ENCODE results near the gene ADCY5.

Gene ADCY5

GRCh38 chr3:123326531-123326930, 122.4 kb downstream of the ADCY5 start:
- Histone ChIP-seq H3K4me3 (ENCODE audit: low read length in 2 of 2) (no peak overlapping the region), H3K9ac (ENCODE audit: low read length in 2 of 2) (no peak overlapping the region), H3K27me3 (ENCODE audit: control insufficient read depth in 1 of 2, insufficient read depth in 2 of 2, low read length in 2 of 2) (no peaks in the 10 kb centered on the region), H3K27ac (ENCODE audit: low read length) (peak overlapping the region; percentile 41), H3K36me3 (ENCODE audit: control insufficient read depth in 2 of 2, insufficient read depth in 2 of 2, low read length in 2 of 2) (peaks cover 22 to 38% of the 10 kb centered on the region in 2 donors), H3K9me3 (ENCODE audit: control insufficient read depth in 2 of 2, low read length in 2 of 2) (no peaks in the 10 kb centered on the region), H3K4me1 (ENCODE audit: control insufficient read depth, insufficient read depth, low read length) (peaks cover 56% of the 10 kb centered on the region)

- H3K9me3 ChIP-seq (ENCODE audit: control insufficient read depth in 2 of 2, low read length in 2 of 2): no peaks in the 10 kb centered on the region
- H3K27ac ChIP-seq (ENCODE audit: low read length): peak overlapping the region; percentile 66
- H3K9ac ChIP-seq (ENCODE audit: low read length in 2 of 2): no peak overlapping the region
Observed at GRCh38 chr3:123325766-123326256, 123.1 kb downstream of the ADCY5 start.

GRCh38 chr3:123324880-123325765, 123.8 kb downstream of the ADCY5 start:
- Histone ChIP-seq H3K9me3 (ENCODE audit: control insufficient read depth in 2 of 2, low read length in 2 of 2) (no peaks in the 10 kb centered on the region), H3K36me3 (ENCODE audit: control insufficient read depth in 2 of 2, insufficient read depth in 2 of 2, low read length in 2 of 2) (peaks cover 29 to 52% of the 10 kb centered on the region in 2 donors), H3K27me3 (ENCODE audit: control insufficient read depth in 1 of 2, insufficient read depth in 2 of 2, low read length in 2 of 2) (no peaks in the 10 kb centered on the region), H3K9ac (ENCODE audit: low read length in 2 of 2) (no peak overlapping the region), H3K27ac (ENCODE audit: low read length) (peak overlapping the region; percentile 66), H3K4me3 (ENCODE audit: low read length in 2 of 2) (no peak overlapping the region), H3K4me1 (ENCODE audit: control insufficient read depth, insufficient read depth, low read length) (peaks cover 44% of the 10 kb centered on the region)

More at GRCh38 chr3:123325766-123326256, 123.1 kb downstream of the ADCY5 start:
- H3K36me3 ChIP-seq (ENCODE audit: control insufficient read depth in 2 of 2, insufficient read depth in 2 of 2, low read length in 2 of 2): peaks cover 25 to 45% of the 10 kb centered on the region in 2 donors
- H3K27me3 ChIP-seq (ENCODE audit: control insufficient read depth in 1 of 2, insufficient read depth in 2 of 2, low read length in 2 of 2): no peaks in the 10 kb centered on the region
- no peak overlapping the region for H3K4me3 ChIP-seq (ENCODE audit: low read length in 2 of 2)
- peaks cover 48% of the 10 kb centered on the region for H3K4me1 ChIP-seq (ENCODE audit: control insufficient read depth, insufficient read depth, low read length)

- H3K36me3 ChIP-seq (ENCODE audit: control insufficient read depth in 2 of 2, insufficient read depth in 2 of 2, low read length in 2 of 2): peaks cover 32 to 52% of the 10 kb centered on the region in 2 donors
- H3K9ac ChIP-seq (ENCODE audit: low read length in 2 of 2): no peak overlapping the region
- no peak overlapping the region for H3K4me3 ChIP-seq (ENCODE audit: low read length in 2 of 2)
- H3K4me1 ChIP-seq (ENCODE audit: control insufficient read depth, insufficient read depth, low read length): peaks cover 35% of the 10 kb centered on the region
- H3K27ac ChIP-seq (ENCODE audit: low read length): peak overlapping the region; percentile 66
- no peaks in the 10 kb centered on the region for H3K9me3 ChIP-seq (ENCODE audit: control insufficient read depth in 2 of 2, low read length in 2 of 2)
- H3K27me3 ChIP-seq (ENCODE audit: control insufficient read depth in 1 of 2, insufficient read depth in 2 of 2, low read length in 2 of 2): no peaks in the 10 kb centered on the region
Observed at GRCh38 chr3:123323781-123324180, 125.1 kb downstream of the ADCY5 start.

GRCh38 chr3:123322866-123323265, 126.0 kb downstream of the ADCY5 start:
- Histone ChIP-seq H3K36me3 (ENCODE audit: control insufficient read depth in 2 of 2, insufficient read depth in 2 of 2, low read length in 2 of 2) (peaks cover 38 to 52% of the 10 kb centered on the region in 2 donors), H3K27ac (ENCODE audit: low read length) (peak overlapping the region; percentile 18), H3K9me3 (ENCODE audit: control insufficient read depth in 2 of 2, low read length in 2 of 2) (no peaks in the 10 kb centered on the region), H3K9ac (ENCODE audit: low read length in 2 of 2) (no peak overlapping the region), H3K4me1 (ENCODE audit: control insufficient read depth, insufficient read depth, low read length) (peaks cover 27% of the 10 kb centered on the region), H3K4me3 (ENCODE audit: low read length in 2 of 2) (no peak overlapping the region), H3K27me3 (ENCODE audit: control insufficient read depth in 1 of 2, insufficient read depth in 2 of 2, low read length in 2 of 2) (no peaks in the 10 kb centered on the region)

- Histone ChIP-seq H3K4me1 (ENCODE audit: control insufficient read depth, insufficient read depth, low read length) (peaks cover 25% of the 10 kb centered on the region), H3K4me3 (ENCODE audit: low read length in 2 of 2) (no peak overlapping the region), H3K9ac (ENCODE audit: low read length in 2 of 2) (no peak overlapping the region), H3K27me3 (ENCODE audit: control insufficient read depth in 1 of 2, insufficient read depth in 2 of 2, low read length in 2 of 2) (no peaks in the 10 kb centered on the region), H3K27ac (ENCODE audit: low read length) (peak overlapping the region; percentile 41), H3K9me3 (ENCODE audit: control insufficient read depth in 2 of 2, low read length in 2 of 2) (no peaks in the 10 kb centered on the region), H3K36me3 (ENCODE audit: control insufficient read depth in 2 of 2, insufficient read depth in 2 of 2, low read length in 2 of 2) (peaks cover 38 to 50% of the 10 kb centered on the region in 2 donors)
Observed at GRCh38 chr3:123321806-123322205, 127.1 kb downstream of the ADCY5 start.

DNA sequence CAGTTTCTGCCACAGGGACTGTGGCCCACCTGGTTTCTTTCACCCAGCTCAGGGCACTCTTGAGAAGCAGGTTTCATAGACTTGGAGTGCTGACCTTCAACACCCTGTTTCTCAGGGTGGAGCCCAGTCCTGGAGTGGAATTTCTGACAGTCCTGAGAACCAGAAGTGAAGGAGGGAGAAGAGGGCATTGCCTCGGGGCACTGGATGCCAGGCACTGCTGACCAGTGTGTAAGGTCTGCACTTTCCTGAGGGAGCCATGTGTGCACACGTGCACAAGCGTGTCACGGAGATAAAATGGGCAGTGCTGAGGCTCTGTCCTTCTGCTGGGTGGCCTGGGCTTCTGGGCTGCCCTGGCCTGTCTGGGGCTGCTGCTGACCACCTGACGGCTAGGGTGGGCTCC, 128.7 kb downstream of the ADCY5 start:
- Histone ChIP-seq H3K9me3 (ENCODE audit: control insufficient read depth in 2 of 2, low read length in 2 of 2) (no peaks in the 10 kb centered on the region), H3K36me3 (ENCODE audit: control insufficient read depth in 2 of 2, insufficient read depth in 2 of 2, low read length in 2 of 2) (peaks cover 39 to 46% of the 10 kb centered on the region in 2 donors), H3K4me1 (ENCODE audit: control insufficient read depth, insufficient read depth, low read length) (peaks cover 20% of the 10 kb centered on the region), H3K27ac (ENCODE audit: low read length) (peak overlapping the region; percentile 55), H3K4me3 (ENCODE audit: low read length in 2 of 2) (no peak overlapping the region), H3K27me3 (ENCODE audit: control insufficient read depth in 1 of 2, insufficient read depth in 2 of 2, low read length in 2 of 2) (no peaks in the 10 kb centered on the region), H3K9ac (ENCODE audit: low read length in 2 of 2) (no peak overlapping the region)

DNA sequence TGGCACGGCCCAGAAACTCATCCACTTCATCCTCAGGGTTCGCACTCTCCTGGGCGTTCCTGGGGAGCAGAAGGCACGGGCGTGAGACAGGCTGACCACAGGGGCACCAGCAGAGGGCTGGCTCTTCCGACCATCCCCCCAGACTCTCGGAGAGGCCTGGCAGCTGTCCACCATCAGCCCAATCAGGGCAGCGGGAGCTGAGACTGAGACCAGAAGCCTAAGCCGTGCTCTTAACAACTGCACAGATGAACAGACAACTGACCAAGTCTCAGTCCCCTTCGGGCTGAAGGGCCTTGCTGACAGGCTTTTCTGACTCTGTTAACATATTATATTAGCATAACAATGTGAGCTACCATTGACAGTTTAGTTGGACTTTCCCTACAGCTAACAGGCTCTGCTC, 129.1 kb downstream of the ADCY5 start:
- Histone ChIP-seq H3K4me3 (ENCODE audit: low read length in 2 of 2) (no peak overlapping the region), H3K9me3 (ENCODE audit: control insufficient read depth in 2 of 2, low read length in 2 of 2) (no peaks in the 10 kb centered on the region), H3K4me1 (ENCODE audit: control insufficient read depth, insufficient read depth, low read length) (peaks cover 15% of the 10 kb centered on the region), H3K36me3 (ENCODE audit: control insufficient read depth in 2 of 2, insufficient read depth in 2 of 2, low read length in 2 of 2) (peaks cover 41 to 45% of the 10 kb centered on the region in 2 donors), H3K9ac (ENCODE audit: low read length in 2 of 2) (no peak overlapping the region), H3K27ac (ENCODE audit: low read length) (peak overlapping the region; percentile 55), H3K27me3 (ENCODE audit: control insufficient read depth in 1 of 2, insufficient read depth in 2 of 2, low read length in 2 of 2) (no peaks in the 10 kb centered on the region)

DNA sequence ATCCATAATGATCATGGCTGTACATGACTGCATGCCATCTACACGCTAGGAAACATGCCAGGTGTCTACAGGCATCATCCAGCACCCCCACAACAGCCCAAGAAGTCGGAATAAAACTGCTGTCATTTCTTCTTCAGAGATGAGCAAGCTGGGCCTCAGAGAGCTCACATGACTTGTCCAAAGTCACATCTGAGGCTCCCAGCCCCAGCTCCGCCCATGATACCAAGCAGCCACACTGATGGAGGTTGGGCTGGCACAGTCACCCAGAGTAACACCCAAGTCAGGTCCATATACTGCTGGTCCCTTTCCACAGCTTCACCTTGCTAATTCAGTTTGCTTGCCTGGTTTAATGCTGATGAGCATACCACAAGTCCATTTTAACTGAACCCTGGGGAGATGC, 130.5 kb downstream of the ADCY5 start:
- H3K4me1 ChIP-seq (ENCODE audit: control insufficient read depth, insufficient read depth, low read length): peaks cover 12% of the 10 kb centered on the region
- H3K4me3 ChIP-seq (ENCODE audit: low read length in 2 of 2): no peak overlapping the region
- no peaks in the 10 kb centered on the region for H3K9me3 ChIP-seq (ENCODE audit: control insufficient read depth in 2 of 2, low read length in 2 of 2)
- peaks cover 45 to 46% of the 10 kb centered on the region in 2 donors for H3K36me3 ChIP-seq (ENCODE audit: control insufficient read depth in 2 of 2, insufficient read depth in 2 of 2, low read length in 2 of 2)
- H3K27me3 ChIP-seq (ENCODE audit: control insufficient read depth in 1 of 2, insufficient read depth in 2 of 2, low read length in 2 of 2): no peaks in the 10 kb centered on the region
- no peak overlapping the region for H3K9ac ChIP-seq (ENCODE audit: low read length in 2 of 2)
- no peak overlapping the region for H3K27ac ChIP-seq (ENCODE audit: low read length)

DNA sequence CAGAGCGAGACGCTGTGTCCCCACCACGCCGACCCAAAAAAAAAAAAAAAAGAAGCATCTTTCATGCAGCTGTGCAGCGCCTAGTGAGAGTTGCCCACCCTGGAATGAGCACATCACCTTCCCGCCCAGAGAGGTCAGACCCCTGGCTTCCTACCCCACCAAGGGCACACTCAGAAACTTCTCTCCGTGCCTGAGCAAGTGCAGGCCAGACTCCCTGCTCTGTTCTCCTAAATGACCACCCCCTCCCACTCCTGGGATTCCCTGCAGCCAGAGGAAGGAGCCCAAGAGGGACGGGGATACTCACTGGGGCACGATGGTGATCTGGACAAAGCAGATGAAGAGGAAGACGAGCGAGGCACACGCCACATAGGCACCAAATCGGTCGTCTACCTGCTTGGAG, 131.2 kb downstream of the ADCY5 start:
- Histone ChIP-seq H3K27ac (ENCODE audit: low read length) (no peak overlapping the region), H3K27me3 (ENCODE audit: control insufficient read depth in 1 of 2, insufficient read depth in 2 of 2, low read length in 2 of 2) (no peaks in the 10 kb centered on the region), H3K36me3 (ENCODE audit: control insufficient read depth in 2 of 2, insufficient read depth in 2 of 2, low read length in 2 of 2) (peaks cover 40 to 52% of the 10 kb centered on the region in 2 donors), H3K4me1 (ENCODE audit: control insufficient read depth, insufficient read depth, low read length) (peaks cover 18% of the 10 kb centered on the region), H3K9me3 (ENCODE audit: control insufficient read depth in 2 of 2, low read length in 2 of 2) (no peaks in the 10 kb centered on the region), H3K9ac (ENCODE audit: low read length in 2 of 2) (no peak overlapping the region), H3K4me3 (ENCODE audit: low read length in 2 of 2) (no peak overlapping the region)

GRCh38 chr3:123315271-123315595, 133.7 kb downstream of the ADCY5 start:
- Histone ChIP-seq H3K9ac (ENCODE audit: low read length in 2 of 2) (no peak overlapping the region), H3K9me3 (ENCODE audit: control insufficient read depth in 2 of 2, low read length in 2 of 2) (no peaks in the 10 kb centered on the region), H3K4me3 (ENCODE audit: low read length in 2 of 2) (no peak overlapping the region), H3K27me3 (ENCODE audit: control insufficient read depth in 1 of 2, insufficient read depth in 2 of 2, low read length in 2 of 2) (no peaks in the 10 kb centered on the region), H3K27ac (ENCODE audit: low read length) (no peak overlapping the region), H3K4me1 (ENCODE audit: control insufficient read depth, insufficient read depth, low read length) (peaks cover 20% of the 10 kb centered on the region), H3K36me3 (ENCODE audit: control insufficient read depth in 2 of 2, insufficient read depth in 2 of 2, low read length in 2 of 2) (peaks cover 22 to 48% of the 10 kb centered on the region in 2 donors)

All from stomach smooth muscle (tissue), 2 donors.